Measurements from ENCODE around the gene GSAP. TPM values are rescaled to one million over a fixed set of nuclear protein-coding genes. Genes with fewer than 3 reads are reported as not detected.

Gene GSAP
- total RNA-seq, 4 donors from 2014 or later = 6.8 to 11.4 (median 9.3) TPM

GRCh38 chr7:77320137-77320536 is 96.0 kb downstream of the GSAP start:
- WGBS, 2 donors = 50 to 57% methylated on average over 4 of the region's 4 CpGs
- no peak overlapping the region for H3K4me3 ChIP-seq (ENCODE audit: low read depth, poor library complexity, severe bottlenecking)
- intact Hi-C loops (cut with DNase I; ENCODE audit: low total_unique reads) = no loop called here
- DNase-seq (ENCODE audit: low spot score in 2 of 2) = no peak
- TF ChIP-seq CTCF (IDR thresholded peaks at IDR 0.05) (no peak), POLR2A (IDR thresholded peaks at IDR 0.05) (no peak)

- H3K4me3 ChIP-seq (ENCODE audit: low read depth, poor library complexity, severe bottlenecking) = no peak overlapping the region
- TF ChIP-seq POLR2A (IDR thresholded peaks at IDR 0.05) = no peak
- no peak for TF ChIP-seq CTCF (IDR thresholded peaks at IDR 0.05)
- intact Hi-C loops (cut with DNase I; ENCODE audit: low total_unique reads) = no loop called here
- 96 to 100% methylated on average over 1 of the region's 1 CpG for whole genome bisulfite sequencing, 2 donors
- no peak for DNase-seq (ENCODE audit: low spot score in 2 of 2)
These were observed 98.1 kb downstream of the GSAP start for GRCh38 chr7:77318019-77318418.

GRCh38 chr7:77316219-77316978 is 99.8 kb downstream of the GSAP start:
- no peak for DNase-seq (ENCODE audit: low spot score in 2 of 2)
- intact Hi-C loops (cut with DNase I; ENCODE audit: low total_unique reads) = no loop called here
- H3K4me3 ChIP-seq (ENCODE audit: low read depth, poor library complexity, severe bottlenecking) = no peak overlapping the region
- TF ChIP-seq CTCF (IDR thresholded peaks at IDR 0.05) (no peak), POLR2A (IDR thresholded peaks at IDR 0.05) (no peak)
- 39 to 45% methylated on average over 2 of the region's 2 CpGs for WGBS, 2 donors

GRCh38 chr7:77315182-77315591 is 101.0 kb downstream of the GSAP start:
- TF ChIP-seq POLR2A (IDR thresholded peaks at IDR 0.05) = no peak
- TF ChIP-seq CTCF (IDR thresholded peaks at IDR 0.05) = no peak
- intact Hi-C loops (cut with DNase I; ENCODE audit: low total_unique reads) = no loop called here
- no peak overlapping the region for H3K4me3 ChIP-seq (ENCODE audit: low read depth, poor library complexity, severe bottlenecking)
- no peak for DNase-seq (ENCODE audit: low spot score in 2 of 2)
- 61 to 66% methylated on average over 3 of the region's 3 CpGs for WGBS, 2 donors

- intact Hi-C loops (cut with DNase I; ENCODE audit: low total_unique reads) = no loop called here
- no peak overlapping the region for H3K4me3 ChIP-seq (ENCODE audit: low read depth, poor library complexity, severe bottlenecking)
- DNase-seq (ENCODE audit: low spot score in 2 of 2) = no peak
- TF ChIP-seq CTCF (IDR thresholded peaks at IDR 0.05) = no peak
- no peak for TF ChIP-seq POLR2A (IDR thresholded peaks at IDR 0.05)
- 60 to 63% methylated on average over 5 of the region's 5 CpGs for WGBS, 2 donors
These were observed 102.2 kb downstream of the GSAP start for GRCh38 chr7:77313876-77314480.

Measured in lower leg skin (tissue), 4 donors.